Lower leg skin (tissue), 4 donors: ENCODE results near the gene RAPGEF4. TPM values are rescaled to one million over a fixed set of nuclear protein-coding genes. Genes with fewer than 3 reads are reported as not detected.
"Not testable (repeated sequence)": the region's sequence is repeated elsewhere in the genome, so short reads cannot be mapped to it uniquely, and the experiment has no call there.

Experiments
- DNase-seq, 2 donors: peaks; one replicate each; pipeline ENCODE4 v3.0.0-alpha.2; 2019; ENCODE audit warnings: low spot score in 2 of 2
- H3K4me3 ChIP-seq: fragments of 200-600 bp; sonication (generic); 2 replicates; pipeline ENCODE4 v1.5.1; 2017; ENCODE audit warnings: mild to moderate bottlenecking, low read depth; ENCODE audit not compliant: poor library complexity, severe bottlenecking
- POLR2A ChIP-seq, 2 donors: fragments of 450-650 bp; IDR thresholded peaks; one replicate each; pipeline ENCODE4 v1.6.1; 2016 to 2017; ENCODE audit warnings: antibody characterized with exemption in 2 of 2, mild to moderate bottlenecking in 1 of 2, moderate library complexity in 1 of 2
- WGBS, 2 donors: methylation state at CpG; one replicate each; pipeline ENCODE4 v1.1.5; 2018; 5-methylcytosine and 5-hydroxymethylcytosine counted together
- intact Hi-C: fragments of 100-400 bp; cut with DNase I; formaldehyde crosslinking; loops from one replicate; pipeline ENCODE4 v1.15.0; 2023; ENCODE audit warnings: low total_unique reads
- total RNA-seq, 4 donors: library from RNA; depleted of rRNA; stranded (reverse); fragments of >200 nt; gene quantifications; one replicate each; pipeline ENCODE4 v1.1.0, GENCODE V29; 2016
- TF ChIP-seq, protein P1 (sequence below), 3 donors: fragments of 450-650 bp; IDR thresholded peaks; one replicate each; pipeline ENCODE4 v1.5.1; 2016; ENCODE audit warnings: antibody characterized with exemption in 3 of 3, mild to moderate bottlenecking in 3 of 3, moderate library complexity in 2 of 3

RAPGEF4 gene
- total RNA-seq, 4 donors from 2014 or later, result 15.5 to 25.8 (median 25.0) TPM

GRCh38 chr2:172742931-172743540 lies 7.4 kb downstream of the RAPGEF4 start:
- no peak for TF ChIP-seq POLR2A (IDR thresholded peaks at IDR 0.05)
- TF ChIP-seq, protein P1, sequence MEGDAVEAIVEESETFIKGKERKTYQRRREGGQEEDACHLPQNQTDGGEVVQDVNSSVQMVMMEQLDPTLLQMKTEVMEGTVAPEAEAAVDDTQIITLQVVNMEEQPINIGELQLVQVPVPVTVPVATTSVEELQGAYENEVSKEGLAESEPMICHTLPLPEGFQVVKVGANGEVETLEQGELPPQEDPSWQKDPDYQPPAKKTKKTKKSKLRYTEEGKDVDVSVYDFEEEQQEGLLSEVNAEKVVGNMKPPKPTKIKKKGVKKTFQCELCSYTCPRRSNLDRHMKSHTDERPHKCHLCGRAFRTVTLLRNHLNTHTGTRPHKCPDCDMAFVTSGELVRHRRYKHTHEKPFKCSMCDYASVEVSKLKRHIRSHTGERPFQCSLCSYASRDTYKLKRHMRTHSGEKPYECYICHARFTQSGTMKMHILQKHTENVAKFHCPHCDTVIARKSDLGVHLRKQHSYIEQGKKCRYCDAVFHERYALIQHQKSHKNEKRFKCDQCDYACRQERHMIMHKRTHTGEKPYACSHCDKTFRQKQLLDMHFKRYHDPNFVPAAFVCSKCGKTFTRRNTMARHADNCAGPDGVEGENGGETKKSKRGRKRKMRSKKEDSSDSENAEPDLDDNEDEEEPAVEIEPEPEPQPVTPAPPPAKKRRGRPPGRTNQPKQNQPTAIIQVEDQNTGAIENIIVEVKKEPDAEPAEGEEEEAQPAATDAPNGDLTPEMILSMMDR (IDR thresholded peaks at IDR 0.05), result no peak
- intact Hi-C loops, result no loop called here
- no peak for DNase-seq
- no peak overlapping the region for H3K4me3 ChIP-seq
- WGBS, 2 donors, result 76 to 79% methylated on average over 9 of the region's 9 CpGs

GRCh38 chr2:172743898-172744297 lies 8.3 kb downstream of the RAPGEF4 start:
- H3K4me3 ChIP-seq, result no peak overlapping the region
- no peak for TF ChIP-seq POLR2A (IDR thresholded peaks at IDR 0.05)
- TF ChIP-seq, protein P1 (IDR thresholded peaks at IDR 0.05), result no peak
- DNase-seq, result no peak
- intact Hi-C loops, result no loop called here
- 89 to 91% methylated on average over 1 of the region's 1 CpG for WGBS, 2 donors

- WGBS, 2 donors, result 94 to 97% methylated on average over 1 of the region's 1 CpG
- intact Hi-C loops, result no loop called here
Observed at GRCh38 chr2:172745636-172746035, 10.0 kb downstream of the RAPGEF4 start.

GRCh38 chr2:172748543-172748942 lies 12.9 kb downstream of the RAPGEF4 start:
- H3K4me3 ChIP-seq, DNase-seq, intact Hi-C loops: not testable (repeated sequence)
- 94 to 98% methylated on average over 2 of the region's 2 CpGs for WGBS, 2 donors

More at GRCh38 chr2:172745636-172746035, 10.0 kb downstream of the RAPGEF4 start:
- DNase-seq, result no peak
- TF ChIP-seq, protein P1 (IDR thresholded peaks at IDR 0.05), result no peak
- TF ChIP-seq POLR2A (IDR thresholded peaks at IDR 0.05), result no peak
- no peak overlapping the region for H3K4me3 ChIP-seq

DNA sequence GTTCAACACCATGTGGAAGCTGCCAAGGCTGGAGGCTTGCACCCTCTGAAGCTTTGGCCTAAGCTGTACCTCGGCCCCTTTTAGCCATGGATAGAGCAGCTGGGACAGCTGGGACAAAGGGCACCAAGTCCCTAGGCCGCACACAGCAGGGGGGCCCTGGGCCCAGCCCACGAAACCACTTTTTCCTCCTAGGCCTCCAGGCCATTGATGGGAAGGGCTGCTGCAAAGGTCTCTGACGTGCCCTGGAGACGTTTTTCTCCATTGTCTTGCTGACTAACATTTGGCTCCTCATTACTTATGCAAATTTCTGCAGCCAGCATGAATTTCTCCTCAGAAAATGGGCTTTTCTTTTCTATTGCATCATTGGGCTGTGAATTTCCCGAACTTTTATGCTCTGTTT lies 13.7 kb downstream of the RAPGEF4 start:
- intact Hi-C loops, result no loop called here
- WGBS, 2 donors, result 80 to 86% methylated on average over 6 of the region's 6 CpGs
- no peak for DNase-seq
- TF ChIP-seq, protein P1 (IDR thresholded peaks at IDR 0.05), result no peak
- no peak for TF ChIP-seq POLR2A (IDR thresholded peaks at IDR 0.05)
- H3K4me3 ChIP-seq, result no peak overlapping the region

DNA sequence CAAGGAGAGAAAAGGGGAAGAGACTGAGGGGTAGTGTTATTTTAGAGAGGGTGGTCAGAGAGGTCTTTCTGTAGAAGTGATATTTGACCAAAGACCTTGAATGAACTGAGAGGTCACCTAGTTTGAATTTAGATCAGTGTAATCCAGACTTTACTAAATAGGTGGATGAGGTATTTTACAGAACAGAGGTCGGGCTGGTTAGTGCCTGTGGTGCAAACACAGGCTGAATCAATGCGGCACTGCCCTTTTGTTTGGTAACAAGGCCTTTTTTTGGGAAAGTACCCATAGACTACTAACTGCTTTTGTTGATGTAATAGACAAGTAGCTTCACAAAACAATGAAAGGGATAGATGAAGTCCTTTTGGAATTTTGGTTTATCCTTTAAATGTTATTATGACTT lies 15.9 kb downstream of the RAPGEF4 start:
- H3K4me3 ChIP-seq, result no peak overlapping the region
- intact Hi-C loops, result no loop called here
- no peak for DNase-seq
- TF ChIP-seq POLR2A (IDR thresholded peaks at IDR 0.05), result no peak
- TF ChIP-seq, protein P1 (IDR thresholded peaks at IDR 0.05), result no peak
- WGBS, 2 donors, result 36 to 46% methylated on average over 2 of the region's 2 CpGs
